BLaER1 (cell line): ENCODE measurements around the gene PRSS33.

Experiments
- H3K27ac ChIP-seq: shearing (Covaris generic); formaldehyde crosslinking; 2 replicates; pipeline ENCODE4 v1.8.1; 2022
- H3K27me3 ChIP-seq: shearing (Covaris generic); formaldehyde crosslinking; 2 replicates; pipeline ENCODE4 v1.8.1; 2022
- H3K36me3 ChIP-seq: shearing (Covaris generic); formaldehyde crosslinking; 2 replicates; pipeline ENCODE4 v1.8.1; 2022
- H3K4me1 ChIP-seq: shearing (Covaris generic); formaldehyde crosslinking; 2 replicates; pipeline ENCODE4 v1.8.1; 2022
- H3K4me2 ChIP-seq: shearing (Covaris generic); formaldehyde crosslinking; 2 replicates; pipeline ENCODE4 v1.8.1; 2022
- H3K4me3 ChIP-seq: shearing (Covaris generic); formaldehyde crosslinking; 2 replicates; pipeline ENCODE4 v1.8.1; 2022
- H3K9ac ChIP-seq: shearing (Covaris generic); formaldehyde crosslinking; 2 replicates; pipeline ENCODE4 v1.8.1; 2022
- H3K9me3 ChIP-seq: shearing (Covaris generic); formaldehyde crosslinking; 2 replicates; pipeline ENCODE4 v1.8.1; 2022
- H4K20me1 ChIP-seq: shearing (Covaris generic); formaldehyde crosslinking; 2 replicates; pipeline ENCODE4 v1.8.1; 2022
- Cebpa-rat ChIP-seq: shearing (Covaris generic); IDR thresholded peaks from 2 replicates; pipeline ENCODE4 v1.8.1; 2022

Gene PRSS33

GRCh38 chr16:2786061-2786825 is 1.1 kb downstream of the PRSS33 start:
- H3K9me3 ChIP-seq: no peaks in the 10 kb centered on the region
- no peak overlapping the region for H3K4me2 ChIP-seq
- H3K4me1 ChIP-seq: peaks cover 7% of the 10 kb centered on the region; the same call in 1 of the 2 replicates
- H4K20me1 ChIP-seq: no peaks in the 10 kb centered on the region
- H3K9ac ChIP-seq: no peak overlapping the region
- no peak overlapping the region for H3K4me3 ChIP-seq
- H3K36me3 ChIP-seq: no peaks in the 10 kb centered on the region
- TF ChIP-seq Cebpa-rat: no peak
- no peak overlapping the region for H3K27ac ChIP-seq
- H3K27me3 ChIP-seq: peaks cover 30% of the 10 kb centered on the region

GRCh38 chr16:2785101-2785991 is 2.0 kb downstream of the PRSS33 start:
- Histone ChIP-seq H3K4me3 (no peak overlapping the region), H3K36me3 (no peaks in the 10 kb centered on the region), H3K4me2 (peak overlapping the region; percentile 12; the same call in 1 of the 2 replicates), H3K27ac (no peak overlapping the region), H3K27me3 (peaks cover 30% of the 10 kb centered on the region), H3K9me3 (no peaks in the 10 kb centered on the region), H3K4me1 (peaks cover 7% of the 10 kb centered on the region; the same call in 1 of the 2 replicates), H4K20me1 (no peaks in the 10 kb centered on the region), H3K9ac (no peak overlapping the region)
- no peak for TF ChIP-seq Cebpa-rat

GRCh38 chr16:2784358-2785100 is 2.8 kb downstream of the PRSS33 start:
- Histone ChIP-seq H3K27me3 (peaks cover 30% of the 10 kb centered on the region), H3K4me2 (peak overlapping the region; percentile 12; the same call in 1 of the 2 replicates)

GRCh38 chr16:2783581-2784357 is 3.6 kb downstream of the PRSS33 start:
- Histone ChIP-seq H3K27ac (no peak overlapping the region), H3K9me3 (no peaks in the 10 kb centered on the region), H4K20me1 (no peaks in the 10 kb centered on the region), H3K36me3 (no peaks in the 10 kb centered on the region), H3K4me2 (no peak overlapping the region), H3K4me3 (no peak overlapping the region), H3K9ac (no peak overlapping the region), H3K4me1 (peaks cover 18% of the 10 kb centered on the region), H3K27me3 (peaks cover 30% of the 10 kb centered on the region)
- no peak for TF ChIP-seq Cebpa-rat

More at GRCh38 chr16:2784358-2785100, 2.8 kb downstream of the PRSS33 start:
- no peaks in the 10 kb centered on the region for H3K36me3 ChIP-seq
- no peak overlapping the region for H3K27ac ChIP-seq
- H3K4me1 ChIP-seq: peaks cover 10% of the 10 kb centered on the region
- H4K20me1 ChIP-seq: no peaks in the 10 kb centered on the region
- H3K9me3 ChIP-seq: no peaks in the 10 kb centered on the region
- H3K4me3 ChIP-seq: no peak overlapping the region
- TF ChIP-seq Cebpa-rat: no peak
- no peak overlapping the region for H3K9ac ChIP-seq

- H3K4me1 ChIP-seq: peaks cover 24% of the 10 kb centered on the region
- H3K27ac ChIP-seq: no peak overlapping the region
- no peak for TF ChIP-seq Cebpa-rat
- no peak overlapping the region for H3K9ac ChIP-seq
- H3K36me3 ChIP-seq: no peaks in the 10 kb centered on the region
- H3K27me3 ChIP-seq: peaks cover 30% of the 10 kb centered on the region
- H3K4me2 ChIP-seq: no peak overlapping the region
- H3K9me3 ChIP-seq: no peaks in the 10 kb centered on the region
- no peak overlapping the region for H3K4me3 ChIP-seq
- no peaks in the 10 kb centered on the region for H4K20me1 ChIP-seq
These were observed 4.6 kb downstream of the PRSS33 start for GRCh38 chr16:2782583-2783351.

- Histone ChIP-seq H3K4me3 (no peak overlapping the region), H3K36me3 (peaks cover 4% of the 10 kb centered on the region), H3K9ac (no peak overlapping the region), H4K20me1 (peaks cover 15% of the 10 kb centered on the region), H3K4me2 (no peak overlapping the region), H3K27ac (no peak overlapping the region), H3K27me3 (peaks cover 16% of the 10 kb centered on the region), H3K9me3 (no peaks in the 10 kb centered on the region), H3K4me1 (peaks cover 32% of the 10 kb centered on the region)
- no peak for TF ChIP-seq Cebpa-rat
These were observed 7.1 kb downstream of the PRSS33 start for GRCh38 chr16:2779978-2780898.

- no peak for TF ChIP-seq Cebpa-rat
- Histone ChIP-seq H3K9me3 (no peaks in the 10 kb centered on the region), H4K20me1 (peaks cover 24% of the 10 kb centered on the region), H3K4me1 (peaks cover 37% of the 10 kb centered on the region), H3K9ac (peak overlapping the region; percentile 100), H3K4me2 (peak overlapping the region; percentile 99), H3K27ac (peak overlapping the region; percentile 100), H3K27me3 (peaks cover 7% of the 10 kb centered on the region; the same call in 1 of the 2 replicates), H3K4me3 (no peak overlapping the region), H3K36me3 (peaks cover 13% of the 10 kb centered on the region)
These were observed 8.0 kb downstream of the PRSS33 start for GRCh38 chr16:2779151-2779920.
